Endothelial cell of umbilical vein (primary cell): ENCODE results near the gene SARNP. TPM values are rescaled to one million over a fixed set of nuclear protein-coding genes. Genes with fewer than 3 reads are reported as not detected.

Experiments used
- BruUV-seq: library from RNA; stranded (reverse); fragments of 400-500 nt; replicated peaks from 2 replicates; lab custom pipeline; 2021; lab: Mats Ljungman, UMichigan
- CTCF ChIA-PET: fragments of 300-600, 350-600 bp; sonication (Branson Sonifier 250); formaldehyde crosslinking; loops from one replicate; lab custom pipeline; 2021; ENCODE audit warnings: antibody characterized with exemption, inconsistent platforms; lab: Charles Lee
- POLR2A ChIA-PET: fragments of 300-600, 350-600 bp; sonication (Branson Sonifier 250); formaldehyde crosslinking; loops from one replicate; lab custom pipeline; 2021; ENCODE audit warnings: antibody characterized with exemption, inconsistent platforms; lab: Charles Lee
- DNase-seq: peaks from one replicate; pipeline ENCODE4 v3.0.0-alpha.2; 2011; ENCODE audit warnings: low read depth, low spot score
- FAIRE-seq: peaks from 2 replicates; lab custom pipeline; 2011; peaks lifted over from hg19 to GRCh38; lab: Jason Lieb, UNC
- H2AFZ ChIP-seq: 2 replicates; pipeline ENCODE4 v1.6.0; 2012; ENCODE audit warnings: low read depth, low read length, control low read depth, inconsistent platforms
- H3K27ac ChIP-seq: 2 replicates; pipeline ENCODE4 v1.5.1; 2011; ENCODE audit warnings: low read depth, mild to moderate bottlenecking, control low read depth, low read length, moderate library complexity; ENCODE audit not compliant: insufficient read depth
- H3K27me3 ChIP-seq, 2 experiments: 2 replicates each; pipeline versions ENCODE4 v1.6.0 to v1.6.1; 2011; ENCODE audit warnings: low read length in 2 of 2, mixed read lengths in 1 of 2; ENCODE audit not compliant: control insufficient read depth in 2 of 2, insufficient read depth in 2 of 2
- H3K36me3 ChIP-seq, 2 experiments: 2 replicates in 1 of 2; 3 replicates in 1 of 2; pipeline ENCODE4 v1.5.1; 2011; ENCODE audit warnings: low read length in 2 of 2, mild to moderate bottlenecking in 1 of 2, moderate library complexity in 1 of 2; ENCODE audit not compliant: control insufficient read depth in 2 of 2, insufficient read depth in 2 of 2; ENCODE audit errors: extremely low read depth in 1 of 2
- H3K4me1 ChIP-seq: 3 replicates; pipeline ENCODE4 v1.5.1; 2011; ENCODE audit warnings: mild to moderate bottlenecking, low read length; ENCODE audit not compliant: control insufficient read depth, insufficient read depth; ENCODE audit errors: extremely low read depth
- H3K4me2 ChIP-seq: 2 replicates; pipeline ENCODE4 v1.6.1; 2011; ENCODE audit warnings: low read length, control low read depth, mixed read lengths; ENCODE audit not compliant: insufficient read depth
- H3K4me3 ChIP-seq, 3 experiments: fragments of 200-600 bp in 1 of 3; sonication (generic), shearing (Covaris generic) in 1 of 3; replicated peaks in 1 of 3; 2 replicates each; pipeline ENCODE4 v1.5.1; 2011 to 2016; ENCODE audit warnings: control low read depth in 3 of 3, low read length in 3 of 3, mild to moderate bottlenecking in 2 of 3, inconsistent platforms in 1 of 3, low read depth in 1 of 3, moderate library complexity in 1 of 3; ENCODE audit not compliant: insufficient read depth in 1 of 3
- H3K79me2 ChIP-seq: 2 replicates; pipeline ENCODE4 v1.6.0; 2012; ENCODE audit warnings: low read length, inconsistent platforms; ENCODE audit not compliant: control insufficient read depth, insufficient read depth
- H3K9ac ChIP-seq: replicated peaks from 2 replicates; pipeline ENCODE3; 2011; ENCODE audit warnings: low read length, control low read depth; ENCODE audit not compliant: insufficient read depth; ENCODE audit errors: extremely low read depth
- H3K9me1 ChIP-seq: replicated peaks from 3 replicates; pipeline ENCODE4 v1.6.0; 2011; ENCODE audit warnings: mild to moderate bottlenecking, low read length; ENCODE audit not compliant: control insufficient read depth, insufficient read depth; ENCODE audit errors: extremely low read depth
- H3K9me3 ChIP-seq: replicated peaks from 2 replicates; pipeline ENCODE4 v1.5.1; 2012; ENCODE audit warnings: low read length, inconsistent platforms; ENCODE audit not compliant: control insufficient read depth, insufficient read depth
- H4K20me1 ChIP-seq: replicated peaks from 2 replicates; pipeline ENCODE3; 2011; ENCODE audit warnings: mild to moderate bottlenecking, low read length; ENCODE audit not compliant: control insufficient read depth, insufficient read depth; ENCODE audit errors: extremely low read depth
- EZH2 ChIP-seq: IDR thresholded peaks from 2 replicates; pipeline ENCODE4 v1.6.1; 2012; ENCODE audit warnings: borderline replicate concordance, low read depth, mild to moderate bottlenecking, moderate library complexity, low read length, inconsistent platforms; ENCODE audit not compliant: severe bottlenecking
- FOS ChIP-seq: IDR thresholded peaks from 2 replicates; pipeline ENCODE4 v1.6.1; 2011; ENCODE audit warnings: mild to moderate bottlenecking, low read length, moderate library complexity, borderline replicate concordance; ENCODE audit not compliant: insufficient read depth
- GATA2 ChIP-seq: IDR thresholded peaks from 2 replicates; pipeline ENCODE4 v1.7.0; 2011; ENCODE audit warnings: low read depth, mild to moderate bottlenecking, moderate library complexity, mixed read lengths, low read length; ENCODE audit not compliant: insufficient read length, insufficient read depth
- JUN ChIP-seq: IDR thresholded peaks from 2 replicates; pipeline ENCODE4 v1.6.1; 2011; ENCODE audit warnings: borderline replicate concordance, low read depth; ENCODE audit not compliant: insufficient read length, insufficient read depth
- MAX ChIP-seq: IDR thresholded peaks from 2 replicates; pipeline ENCODE4 v1.6.1; 2011; ENCODE audit not compliant: insufficient read depth, insufficient read length
- MYC ChIP-seq: IDR thresholded peaks from one replicate; pipeline ENCODE4 v1.6.1; 2011; ENCODE audit warnings: mild to moderate bottlenecking, low read depth, low read length
- POLR2A ChIP-seq: IDR thresholded peaks from 2 replicates; pipeline ENCODE4 v1.6.1; 2012; ENCODE audit warnings: low read depth, mild to moderate bottlenecking, control low read depth, low read length
- POLR2AphosphoS5 ChIP-seq: IDR thresholded peaks from 2 replicates; pipeline ENCODE4 v1.6.1; 2012; ENCODE audit warnings: low read depth, mild to moderate bottlenecking, control low read depth, low read length, moderate library complexity; ENCODE audit not compliant: insufficient read depth
- dilution Hi-C: fragments of 300-500 bp; cut with MboI; formaldehyde crosslinking; loops from one replicate; pipeline ENCODE4 v1.15.0; 2019; ENCODE audit warnings: low sequenced_read_pairs; ENCODE audit not compliant: extremely low pct_ligation_motif_present
- intact Hi-C: fragments of 100-400 bp; cut with micrococcal nuclease; formaldehyde crosslinking; loops from one replicate; pipeline ENCODE4 v1.10.0; 2022
- polyA plus RNA-seq, 4 experiments: library from polyadenylated mRNA; depleted of rRNA in 3 of 4; stranded (reverse) in 3 of 4; unstranded in 1 of 4; fragments of >200 nt; gene quantifications; 2 replicates each; pipeline versions ENCODE4 v1.2.1 to v1.2.3, GENCODE V29; 2011 to 2012; ENCODE audit warnings: missing spikeins in 1 of 4
- total RNA-seq: library from RNA; stranded (reverse); gene quantifications from 2 replicates; pipeline ENCODE4 v1.2.3, GENCODE V29; 2021
- TF ChIP-seq, protein P1 (sequence below), 2 donors: IDR thresholded peaks; 1 replicate in 1 of 2; 2 replicates in 1 of 2; pipeline ENCODE4 v1.5.1; 2011; ENCODE audit warnings: low read length in 2 of 2, mild to moderate bottlenecking in 2 of 2, moderate library complexity in 2 of 2, control low read depth in 1 of 2, inconsistent platforms in 1 of 2, low read depth in 1 of 2; ENCODE audit not compliant: insufficient read depth in 1 of 2; ENCODE audit errors: extremely low read depth in 1 of 2

Gene SARNP
- total and polyA plus RNA-seq, 2 donors (not counting 3 experiments of a cell fraction or from before 2014, with no cell fraction given) = 88.1 to 101 TPM

- no peaks in the 10 kb centered on the region for H3K79me2 ChIP-seq
- no peaks in the 10 kb centered on the region for H3K36me3 ChIP-seq
- H3K9ac ChIP-seq = no peak overlapping the region
- CTCF ChIA-PET = no interaction called here
- no peak for TF ChIP-seq EZH2
- no peak for TF ChIP-seq JUN
- no peak for TF ChIP-seq POLR2AphosphoS5
- no peak for TF ChIP-seq POLR2A
- TF ChIP-seq MAX = no peak
- TF ChIP-seq FOS = no peak
- TF ChIP-seq, protein P1, sequence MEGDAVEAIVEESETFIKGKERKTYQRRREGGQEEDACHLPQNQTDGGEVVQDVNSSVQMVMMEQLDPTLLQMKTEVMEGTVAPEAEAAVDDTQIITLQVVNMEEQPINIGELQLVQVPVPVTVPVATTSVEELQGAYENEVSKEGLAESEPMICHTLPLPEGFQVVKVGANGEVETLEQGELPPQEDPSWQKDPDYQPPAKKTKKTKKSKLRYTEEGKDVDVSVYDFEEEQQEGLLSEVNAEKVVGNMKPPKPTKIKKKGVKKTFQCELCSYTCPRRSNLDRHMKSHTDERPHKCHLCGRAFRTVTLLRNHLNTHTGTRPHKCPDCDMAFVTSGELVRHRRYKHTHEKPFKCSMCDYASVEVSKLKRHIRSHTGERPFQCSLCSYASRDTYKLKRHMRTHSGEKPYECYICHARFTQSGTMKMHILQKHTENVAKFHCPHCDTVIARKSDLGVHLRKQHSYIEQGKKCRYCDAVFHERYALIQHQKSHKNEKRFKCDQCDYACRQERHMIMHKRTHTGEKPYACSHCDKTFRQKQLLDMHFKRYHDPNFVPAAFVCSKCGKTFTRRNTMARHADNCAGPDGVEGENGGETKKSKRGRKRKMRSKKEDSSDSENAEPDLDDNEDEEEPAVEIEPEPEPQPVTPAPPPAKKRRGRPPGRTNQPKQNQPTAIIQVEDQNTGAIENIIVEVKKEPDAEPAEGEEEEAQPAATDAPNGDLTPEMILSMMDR (IDR thresholded peaks at IDR 0.05; ENCODE audit: extremely low read depth in 1 of 2, insufficient read depth in 1 of 2, low read depth in 1 of 2, low read length in 2 of 2) = no peak
- TF ChIP-seq GATA2 = no peak
- TF ChIP-seq MYC = no peak
- no peaks in the 10 kb centered on the region for H3K4me1 ChIP-seq
- H3K9me1 ChIP-seq = no peaks in the 10 kb centered on the region
- H2AFZ ChIP-seq = no peak overlapping the region
- H4K20me1 ChIP-seq = no peaks in the 10 kb centered on the region
- DNase-seq (no peak), FAIRE-seq (no peak)
- no TSS peak for BruUV-seq
- H3K27ac ChIP-seq = no peak overlapping the region
- H3K4me3 ChIP-seq = no peak overlapping the region
- H3K9me3 ChIP-seq = no peaks in the 10 kb centered on the region
- POLR2A ChIA-PET = no interaction called here
- H3K27me3 ChIP-seq = peaks cover 47 to 54% of the 10 kb centered on the region in 2 experiments
- no peak overlapping the region for H3K4me2 ChIP-seq
- intact Hi-C loops (no loop called here), dilution Hi-C loops (no loop called here)
These were observed 108.8 kb downstream of the SARNP start for GRCh38 chr12:55708695-55709233.
